ENCODE measurements around the gene RPGRIP1L. TPM values are rescaled to one million over a fixed set of nuclear protein-coding genes. Genes with fewer than 3 reads are reported as not detected.

The RPGRIP1L gene
- total RNA-seq, 1 experiment from 2014 or later: 10.3 TPM

- CTCF ChIA-PET: interaction anchor here (0.6 to 2.6 kb wide), 30 partner anchors 9 to 1915 kb away, joined by 3 to 19 read pairs (median 4); partner anchors contain the start of genes FTO and RPGRIP1L
- no peaks in the 10 kb centered on the region for H3K79me2 ChIP-seq (ENCODE audit: insufficient read depth, low read length)
- H3K4me3 ChIP-seq (replicated peaks in 1 of 2; ENCODE audit: low read depth in 1 of 2, low read length in 2 of 2): no peak overlapping the region
- H3K27ac ChIP-seq (ENCODE audit: low read depth, low read length): no peak overlapping the region
- intact Hi-C loops (cut with micrococcal nuclease): loop anchor here (2.0 to 10.0 kb wide), 5 partner anchors 222 to 1915 kb away; no protein-coding TSS in a partner anchor
- no peaks in the 10 kb centered on the region for H4K20me1 ChIP-seq (ENCODE audit: insufficient read depth)
- ATAC-seq (peak; percentile 86), DNase-seq (ENCODE audit: low read depth, low spot score) (peak; percentile 46)
- no TSS peak for BruUV-seq (replicated peaks)
- no peaks in the 10 kb centered on the region for H3K9me2 ChIP-seq (ENCODE audit: insufficient read depth)
- no peaks in the 10 kb centered on the region for H3K36me3 ChIP-seq (ENCODE audit: control insufficient read depth in 1 of 2, insufficient read depth in 2 of 2, low read length in 2 of 2)
- TF ChIP-seq MAX (IDR thresholded peaks at IDR 0.05) (peak; percentile 94), RAD21 (IDR thresholded peaks at IDR 0.05; ENCODE audit: low read depth) (peak; percentile 89), ZBTB33 (IDR thresholded peaks at IDR 0.05; ENCODE audit: extremely low read depth, insufficient replicate concordance, low read length) (no peak), CTCF (IDR thresholded peaks at IDR 0.05 in 2 of 3, conservative IDR thresholded peaks at IDR 0.05 in 1 of 3; ENCODE audit: borderline replicate concordance in 1 of 3, insufficient read depth in 1 of 3, low read depth in 2 of 3, low read length in 2 of 3) (peak; percentile 59 to 82 (median 61); a peak in 5 of 6 replicates), YY1 (IDR thresholded peaks at IDR 0.05; ENCODE audit: extremely low read depth, insufficient replicate concordance, low read depth, low read length) (no peak)
- H2AFZ ChIP-seq (ENCODE audit: low read depth, low read length, poor library complexity, severe bottlenecking): peak overlapping the region; percentile 93
- peak overlapping the region; percentile 48 for H3K4me2 ChIP-seq (ENCODE audit: low read length)
- POLR2A ChIA-PET: interaction anchor here (0.8 kb wide), 1 partner anchor 13 kb away, joined by 3 read pairs; no protein-coding TSS in a partner anchor
- no peaks in the 10 kb centered on the region for H3K9me3 ChIP-seq (ENCODE audit: control insufficient read depth in 1 of 2, insufficient read depth in 1 of 2, low read depth in 1 of 2, low read length in 2 of 2)
- no peaks in the 10 kb centered on the region for H3K27me3 ChIP-seq (ENCODE audit: insufficient read depth, low read length)
- RAD21 ChIA-PET (ENCODE audit: low non-redundant PET in 1 of 2, low total read pairs in 2 of 2, uncharacterized antibody in 2 of 2, unreplicated experiment in 2 of 2): interaction anchor here in 1 of 2 experiments (0.6 to 1.0 kb wide), 3 partner anchors 1474 to 1915 kb away, joined by 3 read pairs; no protein-coding TSS in a partner anchor
- no peak overlapping the region for H3K9ac ChIP-seq (ENCODE audit: low read length)
- peaks cover 0 to 9% of the 10 kb centered on the region in 2 experiments; a peak in 2 of 4 replicates for H3K4me1 ChIP-seq (ENCODE audit: control insufficient read depth in 1 of 2, insufficient read depth in 2 of 2, low read length in 2 of 2)
These were observed 153.5 kb downstream of the RPGRIP1L start for GRCh38 chr16:53549970-53550690.

Other genes with a start within 250 kb of the RPGRIP1L start
- 23.5 TPM for gene AKTIP, start 200.7 kb downstream of the RPGRIP1L start, total RNA-seq (2021; ENCODE audit: unreplicated experiment)
- gene FTO, start 297 bp upstream of the RPGRIP1L start, total RNA-seq (2021; ENCODE audit: unreplicated experiment): 55.2 TPM

Measured in HCT116 (cell line).